ENCODE results near the gene BLOC1S4. TPM values are rescaled to one million over a fixed set of nuclear protein-coding genes. Genes with fewer than 3 reads are reported as not detected.

Gene BLOC1S4
- total and polyA plus RNA-seq, 2 experiments from 2014 or later, result 23.9 to 35.2 TPM

GRCh38 chr4:6718932-6719610 is 3.1 kb downstream of the BLOC1S4 start (continued):
- TF ChIP-seq ZNF462 (CRISPR knock-in tag; IDR thresholded peaks at IDR 0.05) (no peak), EZH2phosphoT487 (IDR thresholded peaks at IDR 0.05; ENCODE audit: unreplicated experiment) (no peak), REST (IDR thresholded peaks at IDR 0.05; ENCODE audit: unreplicated experiment) (no peak), CREB1 (CRISPR knock-in tag; IDR thresholded peaks at IDR 0.05; ENCODE audit: low read depth) (no peak), ZNF331 (CRISPR knock-in tag; IDR thresholded peaks at IDR 0.05; ENCODE audit: low read depth) (no peak), EZH2 (IDR thresholded peaks at IDR 0.05; ENCODE audit: low read depth, unreplicated experiment) (no peak), POLR2AphosphoS5 (IDR thresholded peaks at IDR 0.05; ENCODE audit: low read depth) (no peak), ETS1 (IDR thresholded peaks at IDR 0.05) (no peak), CTCF (conservative IDR thresholded peaks at IDR 0.05; ENCODE audit: low read depth in 2 of 2) (no peak)

All from GM23338 (cell line).